ENCODE results near the gene AAR2. TPM values are rescaled to one million over a fixed set of nuclear protein-coding genes. Genes with fewer than 3 reads are reported as not detected.

Gene AAR2
- total RNA-seq, 1 donor = 23.7 TPM

GRCh38 chr20:36208257-36208656 lies 28.0 kb upstream of the AAR2 start:
- no peak for TF ChIP-seq CTCF (IDR thresholded peaks at IDR 0.05; ENCODE audit: insufficient read depth, low read depth, low read length)
- no peak overlapping the region for H3K4me3 ChIP-seq (ENCODE audit: low read depth, low read length)
- no peak for DNase-seq (ENCODE audit: low read depth)

GRCh38 chr20:36210436-36211021 lies 25.7 kb upstream of the AAR2 start:
- no peak for TF ChIP-seq CTCF (IDR thresholded peaks at IDR 0.05; ENCODE audit: insufficient read depth, low read depth, low read length)
- no peak overlapping the region for H3K4me3 ChIP-seq (ENCODE audit: low read depth, low read length)
- DNase-seq (ENCODE audit: low read depth) = no peak

GRCh38 chr20:36213362-36213761 lies 22.9 kb upstream of the AAR2 start:
- H3K4me3 ChIP-seq (ENCODE audit: low read depth, low read length) = no peak overlapping the region
- TF ChIP-seq CTCF (IDR thresholded peaks at IDR 0.05; ENCODE audit: insufficient read depth, low read depth, low read length) = no peak
- no peak for DNase-seq (ENCODE audit: low read depth)

- peak; percentile 38 for DNase-seq (ENCODE audit: low read depth)
- no peak overlapping the region for H3K4me3 ChIP-seq (ENCODE audit: low read depth, low read length)
Measured at GRCh38 chr20:36214684-36215256, 21.5 kb upstream of the AAR2 start.

GRCh38 chr20:36215778-36216177 lies 20.5 kb upstream of the AAR2 start:
- DNase-seq (ENCODE audit: low read depth) = no peak
- H3K4me3 ChIP-seq (ENCODE audit: low read depth, low read length) = no peak overlapping the region
- no peak for TF ChIP-seq CTCF (IDR thresholded peaks at IDR 0.05; ENCODE audit: insufficient read depth, low read depth, low read length)

More at GRCh38 chr20:36214684-36215256, 21.5 kb upstream of the AAR2 start:
- TF ChIP-seq CTCF (IDR thresholded peaks at IDR 0.05; ENCODE audit: insufficient read depth, low read depth, low read length) = peak; percentile 71

- no peak overlapping the region for H3K4me3 ChIP-seq (ENCODE audit: low read depth, low read length)
- DNase-seq (ENCODE audit: low read depth) = no peak
- TF ChIP-seq CTCF (IDR thresholded peaks at IDR 0.05; ENCODE audit: insufficient read depth, low read depth, low read length) = no peak
Measured at GRCh38 chr20:36216314-36217025, 19.8 kb upstream of the AAR2 start.
